ENCODE data around the gene CMIP. TPM values are rescaled to one million over a fixed set of nuclear protein-coding genes. Genes with fewer than 3 reads are reported as not detected.

CMIP gene
- polyA plus RNA-seq, 1 donor, result 44.3 TPM

DNA sequence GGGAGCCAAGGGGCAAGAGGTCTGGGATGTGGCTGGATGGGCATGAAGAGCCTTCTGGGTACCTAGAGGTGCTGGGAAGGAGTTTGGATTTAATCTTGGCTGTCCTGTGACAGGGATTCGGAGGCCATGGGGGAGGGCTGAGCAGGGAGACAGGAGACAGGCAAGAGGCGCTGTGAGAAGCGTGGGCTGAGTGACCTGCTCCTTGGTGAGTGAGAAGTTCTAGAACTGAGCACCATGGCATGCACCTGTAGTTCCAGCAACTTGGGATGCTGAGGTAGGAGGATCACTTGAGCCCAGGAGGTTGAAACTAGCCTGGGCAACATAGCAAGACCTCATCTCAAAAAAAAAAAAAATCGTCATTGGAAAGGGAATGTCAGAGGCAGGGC, 256.2 kb downstream of the CMIP start:
- no peak for DNase-seq

DNA sequence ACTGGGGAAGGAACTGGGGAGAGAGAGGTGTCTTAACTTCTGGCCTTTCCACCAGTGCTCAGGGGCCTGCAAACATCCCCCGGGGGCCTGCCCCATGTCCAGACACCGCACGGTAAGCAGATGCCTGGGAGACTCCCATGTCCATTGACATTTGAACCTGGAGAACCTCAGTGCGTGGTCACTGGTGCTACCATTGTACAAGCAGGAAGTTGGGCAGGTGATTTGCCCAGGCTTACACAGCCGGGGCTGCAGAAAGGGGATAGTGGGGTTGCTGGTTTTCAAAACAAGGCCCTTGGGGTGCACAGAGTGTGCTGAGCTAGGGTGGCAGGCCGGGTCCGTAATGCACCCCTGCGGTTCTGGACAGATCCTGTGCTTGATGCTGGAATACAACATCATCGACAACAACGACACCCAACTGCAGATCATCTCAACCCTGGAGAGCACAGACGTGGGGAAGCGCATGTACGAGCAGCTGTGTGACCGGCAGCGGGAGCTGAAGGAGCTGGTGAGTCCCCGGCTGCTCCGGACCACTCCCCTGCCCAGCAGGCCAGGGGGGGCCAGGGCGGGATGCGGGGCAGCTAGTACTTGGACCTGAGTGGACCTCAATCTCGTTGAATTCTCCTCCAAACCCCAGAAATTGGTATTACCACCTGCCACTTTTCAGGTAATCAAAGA, 256.8 kb downstream of the CMIP start:
- no peak for DNase-seq

DNA sequence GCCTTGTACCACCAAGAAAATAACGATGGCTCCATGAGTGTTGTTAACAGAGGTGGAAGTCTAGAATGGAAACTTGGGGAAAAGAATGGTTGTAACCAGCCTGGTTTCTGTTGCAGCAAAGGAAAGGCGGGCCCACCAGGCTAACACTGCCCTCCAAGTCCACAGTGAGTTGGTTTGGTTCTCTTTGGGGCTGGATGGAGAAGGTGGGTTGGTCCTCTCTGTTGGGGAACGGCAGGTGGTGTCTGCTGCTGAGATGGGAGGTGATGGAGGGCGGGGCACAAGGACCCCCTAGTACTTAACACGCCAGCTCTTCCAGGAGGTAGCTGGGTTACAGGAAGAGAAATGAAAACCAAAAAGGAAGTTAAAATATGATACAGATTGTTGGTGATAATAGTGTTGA, 257.9 kb downstream of the CMIP start:
- DNase-seq, result no peak

DNA sequence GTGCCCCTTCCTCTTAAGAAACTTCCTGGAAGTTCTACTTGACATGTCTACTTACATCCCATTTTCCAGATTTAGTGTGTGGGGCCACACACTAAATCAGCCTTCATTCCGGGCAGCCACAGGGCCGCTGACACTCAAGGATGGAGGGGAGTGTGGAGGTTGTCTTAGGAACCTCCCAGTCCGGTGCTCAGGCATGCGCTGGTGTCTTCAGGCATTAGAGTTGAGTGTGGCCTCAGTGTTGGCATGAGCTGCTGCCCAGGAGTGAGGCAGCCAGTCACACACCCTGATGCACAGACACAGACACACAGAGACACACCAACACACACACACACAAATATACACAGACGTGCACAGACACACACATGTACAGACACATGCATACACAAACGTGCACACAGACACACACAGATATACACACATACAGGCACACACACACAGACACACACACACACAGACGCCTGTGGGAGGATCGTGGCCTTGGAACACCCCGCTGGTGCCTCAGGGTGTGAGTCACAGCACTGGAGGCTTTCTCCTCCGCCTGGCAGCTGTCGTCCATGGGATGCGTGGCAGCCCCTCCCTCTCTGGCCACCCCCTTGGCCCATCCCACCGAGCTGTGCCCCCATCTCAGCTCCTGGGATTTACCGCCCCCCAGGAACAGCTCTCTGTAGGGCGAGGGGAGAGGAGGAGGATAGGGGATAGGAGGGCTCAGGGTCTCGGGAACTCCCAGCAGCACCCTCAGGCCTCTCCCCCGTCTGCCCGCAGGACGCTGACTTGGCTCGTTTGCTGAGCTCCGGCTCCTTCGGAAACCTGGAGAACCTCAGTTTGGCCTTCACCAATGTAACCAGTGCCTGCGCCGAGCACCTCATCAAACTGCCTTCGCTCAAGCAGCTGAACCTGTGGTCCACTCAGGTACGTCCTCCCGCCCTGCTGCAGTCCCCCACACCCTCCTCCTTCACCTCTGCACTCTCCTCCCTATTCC, 258.9 kb downstream of the CMIP start:
- DNase-seq, result no peak

DNA sequence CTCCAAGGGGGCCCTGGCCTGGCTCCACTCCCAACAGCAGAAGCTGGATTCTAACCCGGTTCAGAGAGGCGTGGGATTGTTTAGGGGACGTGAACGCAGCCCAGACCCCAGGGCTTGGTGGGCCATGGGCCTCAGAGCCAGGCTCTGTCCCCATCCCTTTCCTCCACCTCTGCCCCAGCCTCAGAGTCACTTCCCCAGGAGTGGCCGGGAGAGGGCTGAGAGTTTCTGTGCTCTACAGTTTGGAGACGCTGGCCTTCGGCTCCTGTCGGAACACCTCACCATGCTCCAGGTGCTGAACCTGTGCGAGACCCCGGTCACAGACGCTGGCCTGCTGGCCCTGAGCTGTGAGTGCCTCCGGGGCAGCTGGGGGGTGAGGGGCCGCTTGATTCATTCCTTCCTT, 260.7 kb downstream of the CMIP start:
- no peak for DNase-seq

DNA sequence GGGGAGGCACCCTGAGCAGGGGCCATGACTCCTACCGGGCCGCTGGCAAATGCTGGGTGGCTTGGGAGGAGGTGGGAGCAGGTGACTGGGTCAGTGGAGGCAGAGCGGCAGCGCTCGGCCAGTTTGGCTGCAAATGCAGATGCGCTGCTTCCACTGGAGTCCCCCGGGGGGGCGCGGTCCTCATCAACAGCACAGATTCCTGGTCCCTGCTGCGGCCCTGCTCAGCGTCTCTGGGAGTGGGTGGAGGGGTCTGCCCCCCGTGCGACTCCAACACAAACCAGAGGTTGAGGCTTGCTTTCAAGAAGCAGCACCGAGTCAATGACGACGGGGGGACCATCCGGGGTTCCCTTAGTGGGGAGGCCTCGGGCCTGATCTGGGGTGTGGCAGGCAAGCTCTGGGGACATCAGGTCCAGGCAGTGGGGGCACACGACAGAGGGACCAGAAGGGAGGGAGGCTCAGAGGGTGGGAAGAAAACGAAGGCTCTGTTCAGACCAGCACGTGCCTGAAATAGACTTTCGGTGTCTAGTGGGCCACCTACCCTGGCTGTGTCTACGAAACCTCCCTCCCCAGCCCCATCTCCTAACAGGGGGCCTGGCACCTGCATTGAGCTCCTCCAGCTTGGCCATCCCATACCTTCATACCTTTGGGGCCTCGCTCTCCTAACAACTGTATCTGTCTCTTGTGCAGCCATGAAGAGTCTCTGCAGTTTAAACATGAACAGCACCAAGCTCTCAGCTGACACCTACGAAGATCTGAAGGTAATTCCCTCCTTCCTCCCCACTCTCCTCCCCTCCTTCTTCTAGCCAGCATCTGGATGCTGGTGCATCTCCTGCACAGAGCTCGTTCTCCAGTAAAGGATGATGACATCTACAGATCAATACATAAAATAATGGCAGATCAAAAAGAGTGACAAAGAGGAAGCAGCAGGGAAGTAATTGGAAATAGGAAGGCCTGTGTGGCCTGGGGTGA, 262.0 kb downstream of the CMIP start:
- DNase-seq, result no peak

DNA sequence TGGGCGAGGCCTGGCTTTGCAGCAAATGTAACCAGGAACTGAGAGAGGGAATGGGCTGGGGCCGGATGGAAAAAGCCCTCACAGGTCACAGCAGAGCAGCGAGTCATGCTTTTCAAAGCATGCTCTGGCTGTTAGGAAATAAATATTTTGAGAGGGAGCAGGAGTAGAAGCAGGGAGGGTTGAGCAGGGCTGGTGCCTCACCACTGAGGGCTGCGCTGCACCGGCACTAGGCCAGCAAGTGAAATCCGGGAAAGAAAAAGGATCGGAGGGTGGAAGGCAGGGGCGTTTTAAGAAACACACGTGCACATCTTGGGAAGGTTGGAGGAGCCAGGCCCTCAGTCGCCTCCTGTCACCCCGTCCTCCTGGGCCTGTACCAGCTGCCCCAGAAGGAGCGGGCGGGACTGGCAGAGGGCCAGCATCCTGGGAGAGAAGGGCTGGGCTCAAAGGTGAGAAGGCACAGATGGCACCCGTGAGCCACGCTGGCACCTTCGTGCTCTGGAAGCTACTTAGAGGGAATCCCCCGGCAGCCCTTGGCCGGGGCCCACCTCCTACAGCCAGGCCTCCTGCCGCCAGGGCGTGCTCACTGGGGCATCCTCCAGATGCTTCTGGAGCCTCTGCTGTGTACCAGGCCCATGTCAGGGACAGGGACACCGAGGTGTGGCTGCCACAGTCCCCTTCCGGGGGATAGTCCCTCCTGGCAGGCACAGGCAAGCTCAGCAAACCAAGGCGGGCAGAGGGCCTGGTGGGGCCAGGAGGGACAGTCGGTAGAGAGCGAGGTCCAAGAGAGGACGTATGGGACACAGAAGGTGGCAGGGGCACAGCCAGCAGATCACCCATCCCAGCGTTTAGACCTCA, 263.0 kb downstream of the CMIP start:
- no peak for DNase-seq

DNA sequence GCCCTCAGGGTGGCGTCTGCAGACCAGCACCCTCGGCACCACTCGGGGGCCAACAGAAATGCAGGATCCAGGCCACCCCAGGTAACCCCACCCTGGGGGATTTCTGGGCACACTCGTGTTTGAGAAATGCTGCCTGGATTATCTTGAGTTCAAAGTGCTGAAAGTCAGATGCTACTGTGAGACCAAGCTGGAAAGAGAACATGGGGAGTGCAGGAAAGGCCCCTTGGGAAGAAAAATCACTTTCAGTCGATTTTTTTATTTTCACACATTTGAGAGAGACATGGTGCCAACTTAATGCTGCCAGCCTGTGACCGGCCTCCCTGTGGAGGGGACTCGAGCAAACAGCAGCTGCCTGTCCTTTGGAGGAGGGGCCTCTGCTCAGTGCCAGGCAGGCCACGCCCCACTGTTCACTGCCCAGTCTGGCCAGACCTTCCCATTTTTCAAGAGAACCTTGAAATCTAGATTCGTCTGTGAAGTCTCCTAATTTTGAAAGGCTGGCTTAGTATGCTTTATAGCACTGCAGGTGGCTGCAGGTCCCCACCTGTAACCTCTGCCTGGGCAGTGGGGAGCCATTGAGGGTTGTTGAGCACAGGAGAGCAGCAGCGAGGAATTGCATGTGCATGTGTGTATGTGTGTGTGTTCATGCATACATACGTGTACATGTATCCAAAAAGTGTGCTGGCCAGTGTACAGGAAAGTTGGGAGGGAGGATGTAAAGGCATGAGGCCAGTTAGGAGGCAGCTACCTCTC, 263.8 kb downstream of the CMIP start:
- no peak for DNase-seq

DNA sequence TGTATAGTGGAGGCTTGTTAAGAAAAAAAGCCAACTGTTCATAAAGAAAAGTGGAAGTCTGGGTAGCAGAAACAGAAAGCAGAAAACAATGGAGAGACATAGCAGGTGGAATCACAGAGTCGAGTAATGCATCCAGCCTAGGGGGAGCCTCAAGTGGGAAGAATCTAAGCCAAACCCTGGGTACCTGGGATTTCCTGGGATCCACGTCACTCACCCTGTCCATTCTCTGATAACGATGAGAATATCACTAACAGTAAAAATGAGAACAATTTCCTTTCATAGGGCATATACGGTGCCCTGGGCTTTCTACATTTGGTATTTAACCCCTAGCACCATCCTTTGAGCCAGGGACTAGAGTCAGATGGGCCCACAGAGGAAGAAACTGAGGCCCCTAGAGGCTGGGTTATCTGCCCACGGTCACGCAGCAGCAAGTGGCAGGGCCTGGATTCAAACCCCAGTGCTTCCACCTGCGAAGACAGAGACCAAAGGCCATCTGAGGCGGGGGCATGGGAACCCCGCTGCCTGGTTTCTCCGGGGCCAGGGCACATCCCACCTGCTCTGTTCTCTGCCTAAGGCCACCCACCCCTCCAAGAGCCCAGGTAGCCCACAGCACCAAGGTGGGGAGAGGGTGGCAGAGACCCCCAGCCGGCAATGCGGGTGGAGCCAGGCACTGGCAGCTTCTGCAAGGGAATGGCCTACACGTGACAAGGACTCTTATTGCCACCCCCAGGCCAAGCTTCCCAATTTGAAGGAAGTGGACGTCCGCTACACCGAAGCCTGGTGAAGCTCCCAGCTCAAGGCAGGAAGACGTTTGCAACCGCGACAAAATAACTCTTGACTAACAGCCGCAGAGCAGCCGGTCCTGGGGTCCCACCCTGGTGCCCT, 264.6 kb downstream of the CMIP start:
- no peak for DNase-seq

DNA sequence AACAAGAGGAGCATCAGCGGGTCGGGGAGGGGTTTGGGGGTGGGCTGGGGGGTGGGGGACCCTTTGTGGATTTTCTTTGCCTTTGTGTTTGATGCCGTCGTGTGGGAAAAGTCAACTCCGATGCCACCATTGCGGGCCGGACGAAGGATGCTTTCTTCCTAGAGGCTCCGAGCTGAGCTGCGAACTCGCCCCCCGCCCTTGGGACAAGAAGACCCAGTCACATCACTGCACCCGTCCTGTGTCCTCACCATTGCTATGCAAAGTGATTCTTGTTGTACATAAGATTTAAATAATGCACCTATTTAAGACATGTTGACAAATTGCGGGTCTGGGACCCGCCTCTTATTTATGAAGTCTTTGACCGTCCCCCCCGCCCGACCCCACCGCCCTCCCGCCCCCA, 265.4 kb downstream of the CMIP start:
- no peak for DNase-seq

DNA sequence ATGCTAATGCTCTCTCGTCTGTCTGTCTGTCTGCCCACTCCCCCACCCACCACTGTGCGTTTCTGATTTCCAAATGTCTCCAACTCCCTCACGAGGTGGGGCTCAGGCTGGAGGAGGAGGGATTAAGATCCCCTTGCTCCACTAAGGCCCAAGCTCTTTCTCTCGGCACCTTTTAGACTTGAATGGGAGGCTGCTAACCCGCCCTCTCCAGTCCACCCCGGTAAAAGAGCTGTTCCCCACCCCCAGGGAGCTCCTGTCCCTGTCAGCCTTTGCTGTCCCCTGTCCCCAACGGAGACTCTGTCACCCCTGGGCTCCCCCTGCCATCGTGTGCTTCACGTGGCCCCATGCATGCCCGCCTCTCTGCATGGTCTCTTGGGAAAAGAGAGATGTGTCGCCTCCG, 266.0 kb downstream of the CMIP start:
- DNase-seq, result no peak

DNA sequence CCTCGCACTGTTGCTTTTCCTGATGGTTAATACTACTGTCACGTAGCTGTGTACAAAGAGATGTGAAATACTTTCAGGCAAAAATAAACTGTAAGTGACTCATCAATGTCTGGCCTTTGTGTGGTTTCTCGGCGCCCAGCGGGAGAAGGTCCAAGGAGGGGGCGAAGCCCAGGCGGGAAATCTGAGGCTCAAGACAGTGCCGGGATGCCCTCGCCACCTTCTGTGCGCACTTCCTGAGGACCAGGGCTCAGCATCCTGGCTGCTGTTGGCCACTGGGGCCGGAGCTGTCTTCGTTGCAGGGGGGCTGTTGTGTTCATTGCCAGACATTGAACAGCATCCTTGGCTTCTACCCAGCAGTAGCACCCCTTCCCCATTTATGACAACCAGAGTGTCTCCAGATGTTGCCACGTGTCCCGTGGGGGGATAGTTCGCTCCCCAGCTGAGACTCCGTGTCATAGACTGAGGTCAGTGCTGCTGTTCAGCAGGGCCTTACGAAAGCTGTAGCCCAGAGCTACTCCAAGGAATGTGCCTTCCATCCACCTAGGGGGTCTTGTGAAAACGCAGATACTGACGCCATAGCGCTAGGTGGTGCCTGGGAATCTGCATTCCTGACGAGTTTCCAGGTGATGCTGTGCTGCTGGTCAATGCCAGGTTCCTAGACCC, 267.2 kb downstream of the CMIP start:
- DNase-seq, result no peak

DNA sequence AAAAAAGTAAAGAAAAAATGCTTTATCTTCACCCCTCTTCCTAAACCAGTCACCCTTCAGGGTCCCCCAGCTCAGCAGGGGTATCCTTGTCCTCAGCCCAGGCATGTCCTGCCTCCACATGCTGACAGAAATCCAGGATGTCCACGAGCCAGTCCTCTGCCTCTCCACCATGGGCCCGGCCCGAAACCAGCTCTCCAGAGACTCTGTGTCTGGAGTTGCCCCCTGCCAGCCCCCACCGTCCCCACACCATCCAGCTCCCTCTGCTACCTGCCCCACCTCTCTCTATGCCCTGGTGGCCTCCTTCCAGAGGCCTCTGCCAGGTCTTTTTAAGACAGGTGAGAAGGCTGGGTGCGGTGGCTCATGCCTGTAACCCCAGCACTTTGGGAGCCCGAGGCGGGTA, 268.1 kb downstream of the CMIP start:
- DNase-seq, result no peak

DNA sequence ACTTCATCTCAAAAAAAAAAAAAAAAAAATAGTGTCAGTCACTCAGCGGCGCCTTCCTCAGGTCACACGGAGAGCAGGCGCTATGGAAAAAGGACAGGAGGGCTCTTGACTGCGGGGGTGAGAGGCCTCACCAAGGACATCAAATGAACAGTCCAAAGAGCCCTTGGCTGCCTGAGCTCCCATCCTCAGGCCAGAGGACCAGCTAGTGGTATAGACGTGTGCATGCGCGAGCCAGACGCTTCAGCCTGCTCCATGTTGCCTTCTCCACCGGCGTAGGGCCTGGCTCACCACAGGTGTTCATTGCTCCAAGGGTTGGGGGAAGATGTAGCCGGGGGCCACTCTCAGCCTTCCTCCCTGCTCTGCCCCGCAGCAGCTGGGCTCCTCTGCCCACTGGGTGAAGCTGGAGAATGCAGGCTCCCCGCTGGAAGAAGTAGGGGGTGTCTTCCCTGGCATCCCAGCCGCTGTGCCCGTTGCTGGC, 268.7 kb downstream of the CMIP start:
- no peak for DNase-seq

DNA sequence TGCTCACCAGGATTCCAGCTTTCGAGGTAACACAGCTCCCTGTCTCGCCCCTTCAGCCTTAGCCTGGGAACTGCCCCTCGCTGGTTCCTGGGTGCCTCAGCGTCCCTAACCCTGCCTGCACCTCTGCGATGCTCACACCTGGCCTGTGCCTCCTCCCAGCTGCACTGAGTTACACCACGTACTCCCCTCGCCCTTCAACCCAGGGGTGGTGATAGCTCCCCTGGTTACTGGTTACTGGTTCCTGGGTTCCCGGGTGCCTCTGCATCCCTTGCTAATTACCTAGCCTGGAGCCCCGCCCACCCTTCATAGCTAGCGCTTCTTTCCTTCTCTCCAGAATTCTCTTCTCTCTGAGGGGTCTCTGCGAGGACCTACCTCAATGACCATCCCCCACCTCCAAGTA, 269.2 kb downstream of the CMIP start:
- DNase-seq, result no peak

DNA sequence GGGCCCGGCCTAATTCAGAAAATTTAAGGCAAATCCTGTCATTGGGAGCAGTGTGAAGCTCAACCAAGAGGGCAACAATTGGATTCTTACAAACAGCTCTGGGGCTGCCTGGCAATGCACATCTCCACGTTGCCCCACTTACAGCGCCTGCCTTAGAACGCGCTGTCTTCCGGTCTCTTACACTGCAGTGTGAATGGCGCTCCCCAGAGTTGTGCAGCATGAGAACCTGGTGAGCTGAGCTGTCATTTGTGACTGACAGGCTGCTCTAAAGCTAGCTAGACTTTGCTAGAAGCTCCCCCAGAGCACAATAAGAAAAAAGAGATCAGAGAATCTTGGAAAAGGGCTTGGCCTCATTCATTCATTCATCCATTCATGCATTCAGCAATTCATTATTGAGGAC, 270.0 kb downstream of the CMIP start:
- DNase-seq, result no peak

DNA sequence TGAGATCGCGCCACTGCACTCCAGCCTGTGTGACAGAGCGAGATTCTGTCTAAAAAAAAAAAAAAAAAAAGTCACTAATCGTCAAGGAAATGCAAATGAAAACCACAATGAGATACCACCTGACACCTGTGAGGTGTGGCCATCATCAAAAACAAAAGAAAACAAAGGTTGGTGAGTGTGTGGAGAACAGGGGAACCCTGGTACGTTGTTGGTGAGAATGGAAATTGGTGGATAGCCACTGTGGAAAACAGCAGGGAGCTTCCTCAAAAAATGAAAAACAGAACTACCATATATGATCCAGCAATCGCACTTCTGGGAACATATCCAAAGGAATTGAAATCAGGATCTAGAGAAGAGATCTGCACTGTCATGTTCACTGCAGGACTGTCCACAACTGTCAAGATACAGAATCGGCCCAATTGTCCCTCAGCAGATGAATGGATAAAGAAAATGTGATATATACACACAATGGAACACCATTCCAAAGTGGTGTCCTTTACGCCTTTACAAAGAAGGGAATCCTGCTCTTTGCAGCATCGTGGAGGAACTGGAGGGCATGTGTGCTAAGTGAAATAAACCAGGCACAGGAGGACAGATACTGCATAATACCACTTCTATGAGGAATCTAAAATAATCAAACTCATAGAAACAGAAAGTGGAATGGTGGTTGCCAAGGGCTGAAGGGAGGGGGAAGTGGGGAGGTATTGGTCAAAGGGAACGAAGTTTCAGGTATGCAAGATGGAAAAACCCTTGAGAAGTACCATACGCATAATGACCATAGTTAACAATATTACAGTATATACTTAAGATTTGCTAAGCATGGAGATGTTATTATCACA, 271.0 kb downstream of the CMIP start:
- no peak for DNase-seq
